GM19043 (cell line): ENCODE data around the gene MIA.
A peak's percentile ranks its signal among the peaks of the same experiment; 100 is the strongest.
"Not testable (repeated sequence)": the region's sequence is repeated elsewhere in the genome, so short reads cannot be mapped to it uniquely, and the experiment has no call there.

Experiments
- ATAC-seq: cut with Tn5 transposase; IDR thresholded peaks from one replicate; pipeline ENCODE4 v1.9.1; 2021; ENCODE audit warnings: low read depth; ENCODE audit not compliant: unreplicated experiment

MIA gene

DNA sequence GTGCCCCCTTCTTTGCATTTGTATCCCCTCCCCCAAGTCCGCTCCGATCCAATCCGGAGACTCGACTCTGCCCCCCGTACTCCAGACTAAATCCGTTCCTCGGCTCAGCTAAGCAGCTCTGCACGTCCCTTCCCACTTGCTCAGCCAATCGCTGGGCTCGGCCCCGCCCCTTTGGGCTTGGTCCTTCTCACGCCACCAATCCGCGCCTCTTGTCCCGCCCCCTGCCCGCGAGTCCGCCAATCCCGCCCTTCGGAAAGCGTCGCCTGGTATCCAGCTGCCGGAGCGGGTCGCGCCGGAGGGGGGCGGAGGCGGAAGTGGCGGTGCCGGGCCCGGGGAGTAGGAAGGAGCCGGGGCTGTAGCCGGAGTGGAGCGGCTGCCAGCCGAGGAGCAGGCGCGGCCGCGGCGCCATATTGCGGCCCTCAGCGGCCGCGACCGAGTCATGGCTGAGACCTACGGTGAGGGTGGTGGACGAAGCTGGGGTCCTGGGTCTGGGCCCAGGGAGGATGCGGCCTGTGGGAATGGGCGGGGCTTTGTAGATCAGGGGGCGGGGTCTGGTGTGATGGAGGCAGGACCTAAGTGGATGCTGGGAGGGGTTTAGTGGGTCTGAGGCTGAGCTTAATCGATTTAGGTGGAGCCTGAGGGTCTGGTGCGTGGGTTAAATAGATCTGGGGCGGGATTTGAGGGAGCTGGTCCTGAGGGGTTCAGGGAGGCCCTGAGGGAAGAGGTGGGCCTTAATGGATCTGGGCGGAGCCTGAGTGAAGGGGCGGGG, 2.8 kb downstream of the MIA start, which contains the start of gene RAB4B:
RAB4B (plus strand) TSS at position 311 of the 769 bp plus-strand sequence; CDS start at position 440, 129 bp downstream.
- peak; percentile 47 for ATAC-seq

DNA sequence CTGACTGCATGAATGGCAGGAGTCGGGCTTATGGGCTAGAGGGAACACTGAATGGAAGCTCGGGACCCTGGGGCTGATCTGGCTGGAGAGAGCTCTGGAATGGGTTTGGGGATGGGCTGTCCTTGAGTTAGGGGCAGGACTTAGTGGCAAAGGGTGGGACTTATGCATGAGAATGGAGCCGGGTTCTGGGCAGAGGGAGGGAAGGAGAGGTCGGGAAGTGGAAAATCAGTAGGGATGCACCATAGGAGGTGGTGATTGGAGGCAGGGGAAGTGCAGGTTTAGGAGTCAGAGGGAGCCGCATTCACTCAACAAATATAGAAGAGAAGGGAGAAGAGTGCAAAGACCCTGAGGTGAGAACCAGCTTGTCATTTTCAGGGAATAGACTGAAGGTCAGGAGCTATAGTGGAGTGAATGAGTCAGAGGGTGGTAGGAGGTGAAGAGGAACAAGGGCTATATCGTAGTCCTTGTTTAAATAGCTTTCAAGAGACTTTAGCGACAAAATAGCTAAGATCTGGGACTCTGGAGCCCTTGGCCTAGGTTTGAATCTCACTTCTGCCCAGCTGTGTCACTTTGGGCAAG, 3.5 kb downstream of the MIA start:
- no peak for ATAC-seq

GRCh38 chr19:40780582-40780981, 5.3 kb downstream of the MIA start:
- ATAC-seq = no peak

DNA sequence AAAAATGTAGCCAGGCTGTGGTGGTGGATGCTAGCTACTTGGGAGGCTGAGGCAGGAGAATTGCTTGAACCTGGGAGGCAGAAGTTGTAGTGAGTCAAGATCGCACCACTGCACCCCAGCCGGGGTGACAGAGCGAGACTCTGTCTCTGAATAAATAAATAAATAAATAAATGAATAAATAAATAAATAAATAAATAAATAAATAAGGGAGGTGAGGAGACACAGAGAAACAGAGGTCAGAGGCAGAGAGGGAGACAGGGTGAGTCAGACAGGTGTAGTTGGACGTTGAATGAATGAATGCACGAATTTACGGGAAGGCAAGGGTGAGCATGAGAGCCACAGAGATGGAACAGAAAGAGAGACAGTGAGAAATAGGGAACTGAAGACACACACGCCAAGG, 5.8 kb downstream of the MIA start:
- no peak for ATAC-seq

DNA sequence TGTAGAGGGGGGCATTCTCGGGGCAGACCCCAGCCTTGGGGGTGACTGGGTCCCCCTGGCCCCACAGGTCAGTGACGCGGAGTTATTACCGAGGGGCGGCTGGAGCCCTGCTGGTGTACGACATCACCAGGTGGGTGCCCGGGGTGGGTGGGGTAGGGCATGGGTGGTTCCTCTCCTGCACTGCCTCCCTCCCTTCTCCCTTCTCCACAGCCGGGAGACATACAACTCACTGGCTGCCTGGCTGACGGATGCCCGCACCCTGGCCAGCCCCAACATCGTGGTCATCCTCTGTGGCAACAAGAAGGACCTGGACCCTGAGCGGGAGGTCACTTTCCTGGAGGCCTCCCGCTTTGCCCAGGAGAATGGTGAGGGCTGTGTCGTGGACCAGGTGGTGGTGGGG, 8.4 kb downstream of the MIA start:
- ATAC-seq = no peak

GRCh38 chr19:40784146-40784545, 8.8 kb downstream of the MIA start:
- not testable (repeated sequence) for ATAC-seq

GRCh38 chr19:40785526-40785925, 10.2 kb downstream of the MIA start:
- ATAC-seq = no peak

GRCh38 chr19:40786060-40787037, 11.0 kb downstream of the MIA start:
- no peak for ATAC-seq

DNA sequence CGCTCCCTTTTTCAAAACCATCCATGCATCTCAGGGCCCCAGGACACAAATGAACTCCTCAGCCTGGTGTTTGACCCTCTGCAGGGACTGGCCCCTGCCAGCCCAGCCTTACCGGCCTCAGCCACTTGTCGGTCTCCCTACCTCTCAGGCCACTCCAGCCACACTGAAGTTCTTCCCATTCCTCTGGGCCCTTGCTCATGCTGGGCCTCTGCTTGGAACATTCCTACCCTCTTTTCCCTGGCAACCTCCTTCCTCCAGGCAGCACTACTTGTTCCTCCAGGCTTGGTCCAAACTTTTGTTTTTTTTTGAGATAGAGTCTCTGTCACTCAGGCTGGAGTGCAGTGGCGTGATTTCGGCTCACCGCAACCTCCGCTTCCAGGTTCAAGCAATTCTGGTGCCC, 16.0 kb downstream of the MIA start:
- no peak for ATAC-seq

- no peak for ATAC-seq
These were observed 16.7 kb downstream of the MIA start for GRCh38 chr19:40791996-40792395.

GRCh38 chr19:40797166-40797962, 22.0 kb downstream of the MIA start:
- ATAC-seq = no peak

DNA sequence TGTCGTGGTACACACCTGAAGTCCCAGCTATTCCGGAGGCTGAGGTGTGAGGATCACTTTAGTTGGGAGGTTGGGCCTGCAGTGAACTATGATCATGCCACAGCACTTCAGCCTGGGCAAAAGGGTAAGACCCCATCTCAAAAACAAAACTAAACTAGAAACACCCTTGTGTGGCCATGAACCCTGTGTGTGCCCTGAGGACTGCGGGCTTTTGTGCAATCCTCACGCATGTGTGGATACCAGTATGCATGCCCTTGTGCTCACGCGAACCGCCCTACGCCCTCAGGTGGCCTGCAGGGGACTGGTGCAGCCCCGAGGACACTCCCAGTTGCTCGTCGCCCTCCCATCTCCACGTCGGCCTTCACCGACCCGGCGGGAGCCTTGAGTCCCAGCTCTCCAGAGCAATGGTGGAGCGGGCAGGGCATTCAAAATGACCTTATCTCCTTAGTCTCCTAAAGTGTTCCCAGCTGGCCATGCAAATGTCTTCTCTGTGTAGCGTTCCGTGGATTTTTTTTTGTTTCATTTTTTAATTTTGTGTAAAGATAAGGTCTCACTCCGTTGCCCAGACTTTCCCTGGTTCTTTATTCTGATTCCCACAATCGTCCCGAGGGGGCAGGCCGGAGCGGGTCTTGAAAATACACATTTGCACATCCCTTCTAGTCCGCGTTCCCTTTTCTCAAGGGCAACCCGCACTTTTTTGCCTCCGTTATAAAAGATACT, 22.8 kb downstream of the MIA start:
- ATAC-seq = no peak

DNA sequence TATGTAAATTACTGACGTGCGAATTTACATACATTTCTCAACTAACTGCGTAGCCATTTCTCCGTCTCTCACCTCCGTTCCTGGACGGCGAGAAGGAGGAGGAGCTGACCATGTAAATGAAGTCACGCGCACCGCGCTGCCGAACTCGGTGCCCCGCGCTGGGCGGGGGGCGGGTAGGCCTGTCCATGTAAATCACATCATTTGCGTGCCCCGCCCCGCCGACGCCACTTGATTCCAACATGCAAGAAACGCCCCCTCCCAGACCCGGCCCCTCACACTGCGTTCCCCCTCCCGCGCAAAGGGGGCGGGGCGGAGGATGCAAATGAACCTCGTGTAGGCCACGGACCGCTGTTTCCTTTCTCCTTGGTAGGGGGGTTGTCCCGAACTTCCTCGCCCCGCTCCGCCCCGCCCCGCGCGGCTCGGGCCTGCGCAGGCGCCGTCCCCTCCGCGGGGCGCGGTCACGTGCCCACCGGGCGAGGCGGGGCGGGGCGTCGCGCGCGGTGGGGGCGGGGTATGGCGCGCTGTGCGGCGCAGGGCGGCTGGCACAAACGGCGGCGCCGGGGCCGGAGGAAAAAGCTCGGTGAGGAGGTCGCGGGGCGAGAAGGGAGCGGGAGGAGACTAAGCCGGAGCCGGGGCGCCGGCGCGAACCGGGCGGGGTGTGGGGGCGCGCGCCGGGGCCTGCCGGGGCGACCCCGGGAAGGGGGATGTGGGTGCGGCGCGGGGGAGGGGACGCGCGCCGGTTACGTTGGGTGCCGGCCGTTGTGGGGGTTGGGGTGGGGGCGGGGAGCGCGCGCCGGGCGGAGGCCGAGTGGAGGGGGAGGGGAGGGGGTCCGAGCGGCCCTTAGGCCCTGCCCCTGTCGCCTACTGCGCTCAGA, 23.6 kb downstream of the MIA start, which contains the start of gene EGLN2:
EGLN2 (plus strand) TSS at position 509 of the 875 bp plus-strand sequence. CDS start 1,382 bp downstream, outside the sequence.
- ATAC-seq = peak; percentile 67

DNA sequence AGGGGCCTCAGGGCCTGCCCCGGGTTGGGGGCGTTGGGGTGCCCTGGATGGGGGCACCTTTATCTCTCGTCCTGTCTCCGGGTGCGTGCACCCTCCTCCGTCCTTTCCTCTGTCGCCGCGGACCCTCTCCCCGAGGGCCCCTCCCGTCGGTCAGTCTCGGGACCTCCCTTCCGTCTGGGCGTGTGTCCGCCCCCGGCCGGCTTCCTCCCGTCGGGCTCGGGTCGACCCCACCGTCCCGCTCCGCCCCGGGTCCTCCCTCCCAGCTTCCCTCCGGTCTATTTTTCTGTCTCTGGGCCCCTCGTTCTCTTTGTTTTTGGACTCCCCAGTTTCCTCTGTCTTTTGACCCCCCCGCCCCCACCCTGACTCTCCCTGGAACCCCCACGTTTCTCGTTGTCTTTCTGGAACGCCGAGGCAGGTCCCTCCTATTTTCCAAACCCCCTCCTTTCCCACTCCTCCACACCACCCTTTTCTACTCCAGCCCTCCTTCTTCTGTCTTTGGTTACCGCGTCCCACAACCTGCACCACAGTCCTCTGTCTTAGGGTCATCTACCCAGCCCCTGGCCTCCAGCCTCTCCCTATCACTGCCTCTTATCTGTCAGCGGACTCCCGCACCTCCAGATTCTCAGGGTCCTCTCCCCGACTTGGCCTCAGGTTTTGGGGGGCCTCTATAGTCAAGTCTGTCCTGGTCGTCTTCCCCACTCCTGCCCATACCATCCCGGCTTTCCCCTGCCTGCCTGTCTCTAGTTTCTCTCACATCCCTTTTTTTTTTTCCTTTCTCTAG, 24.4 kb downstream of the MIA start:
- ATAC-seq = no peak

DNA sequence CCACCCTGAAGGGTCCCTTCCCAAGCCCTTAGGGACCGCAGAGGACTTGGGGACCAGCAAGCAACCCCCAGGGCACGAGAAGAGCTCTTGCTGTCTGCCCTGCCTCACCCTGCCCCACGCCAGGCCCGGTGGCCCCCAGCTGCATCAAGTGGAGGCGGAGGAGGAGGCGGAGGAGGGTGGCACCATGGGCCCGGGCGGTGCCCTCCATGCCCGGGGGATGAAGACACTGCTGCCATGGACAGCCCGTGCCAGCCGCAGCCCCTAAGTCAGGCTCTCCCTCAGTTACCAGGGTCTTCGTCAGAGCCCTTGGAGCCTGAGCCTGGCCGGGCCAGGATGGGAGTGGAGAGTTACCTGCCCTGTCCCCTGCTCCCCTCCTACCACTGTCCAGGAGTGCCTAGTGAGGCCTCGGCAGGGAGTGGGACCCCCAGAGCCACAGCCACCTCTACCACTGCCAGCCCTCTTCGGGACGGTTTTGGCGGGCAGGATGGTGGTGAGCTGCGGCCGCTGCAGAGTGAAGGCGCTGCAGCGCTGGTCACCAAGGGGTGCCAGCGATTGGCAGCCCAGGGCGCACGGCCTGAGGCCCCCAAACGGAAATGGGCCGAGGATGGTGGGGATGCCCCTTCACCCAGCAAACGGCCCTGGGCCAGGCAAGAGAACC, 25.1 kb downstream of the MIA start:
- no peak for ATAC-seq

DNA sequence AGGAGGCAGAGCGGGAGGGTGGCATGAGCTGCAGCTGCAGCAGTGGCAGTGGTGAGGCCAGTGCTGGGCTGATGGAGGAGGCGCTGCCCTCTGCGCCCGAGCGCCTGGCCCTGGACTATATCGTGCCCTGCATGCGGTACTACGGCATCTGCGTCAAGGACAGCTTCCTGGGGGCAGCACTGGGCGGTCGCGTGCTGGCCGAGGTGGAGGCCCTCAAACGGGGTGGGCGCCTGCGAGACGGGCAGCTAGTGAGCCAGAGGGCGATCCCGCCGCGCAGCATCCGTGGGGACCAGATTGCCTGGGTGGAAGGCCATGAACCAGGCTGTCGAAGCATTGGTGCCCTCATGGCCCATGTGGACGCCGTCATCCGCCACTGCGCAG, 25.7 kb downstream of the MIA start:
- ATAC-seq = no peak
